ENCODE measurements around the gene DAB2.

DNA sequence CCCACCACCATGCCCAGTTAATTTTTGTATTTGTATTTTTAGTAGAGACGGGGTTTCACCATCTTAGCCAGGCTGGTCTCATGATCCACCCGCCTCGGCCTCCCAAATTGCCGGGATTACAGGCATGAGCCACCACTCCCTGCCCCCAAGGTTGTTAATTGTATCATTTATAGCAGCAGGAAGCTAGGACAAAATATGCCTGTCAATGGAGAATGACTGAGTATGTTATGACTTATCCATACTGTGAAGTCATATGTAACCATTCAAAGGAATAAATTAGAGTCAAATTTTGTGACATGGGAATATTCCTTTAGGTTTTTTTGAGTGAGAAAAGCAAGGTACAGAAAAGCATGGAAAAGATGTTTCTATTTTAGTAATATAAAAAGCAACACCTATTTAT lies 3.9 kb upstream of the DAB2 start:
- TF ChIP-seq POLR2A (IDR thresholded peaks at IDR 0.05), result no peak
- TF ChIP-seq, protein P1, sequence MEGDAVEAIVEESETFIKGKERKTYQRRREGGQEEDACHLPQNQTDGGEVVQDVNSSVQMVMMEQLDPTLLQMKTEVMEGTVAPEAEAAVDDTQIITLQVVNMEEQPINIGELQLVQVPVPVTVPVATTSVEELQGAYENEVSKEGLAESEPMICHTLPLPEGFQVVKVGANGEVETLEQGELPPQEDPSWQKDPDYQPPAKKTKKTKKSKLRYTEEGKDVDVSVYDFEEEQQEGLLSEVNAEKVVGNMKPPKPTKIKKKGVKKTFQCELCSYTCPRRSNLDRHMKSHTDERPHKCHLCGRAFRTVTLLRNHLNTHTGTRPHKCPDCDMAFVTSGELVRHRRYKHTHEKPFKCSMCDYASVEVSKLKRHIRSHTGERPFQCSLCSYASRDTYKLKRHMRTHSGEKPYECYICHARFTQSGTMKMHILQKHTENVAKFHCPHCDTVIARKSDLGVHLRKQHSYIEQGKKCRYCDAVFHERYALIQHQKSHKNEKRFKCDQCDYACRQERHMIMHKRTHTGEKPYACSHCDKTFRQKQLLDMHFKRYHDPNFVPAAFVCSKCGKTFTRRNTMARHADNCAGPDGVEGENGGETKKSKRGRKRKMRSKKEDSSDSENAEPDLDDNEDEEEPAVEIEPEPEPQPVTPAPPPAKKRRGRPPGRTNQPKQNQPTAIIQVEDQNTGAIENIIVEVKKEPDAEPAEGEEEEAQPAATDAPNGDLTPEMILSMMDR (IDR thresholded peaks at IDR 0.05), result no peak

All from Peyer's patch (tissue), 4 donors.